ENCODE data around the gene SUPT6H. TPM values are rescaled to one million over a fixed set of nuclear protein-coding genes. Genes with fewer than 3 reads are reported as not detected.
"Not testable (repeated sequence)": the region's sequence is repeated elsewhere in the genome, so short reads cannot be mapped to it uniquely, and the experiment has no call there.

The SUPT6H gene
- total and polyA plus RNA-seq, 5 experiments from 2014 or later = 7.4 to 105 (median 22.0) TPM

- not testable (repeated sequence) for DNase-seq, H3K4me3 Mint-ChIP-seq, ATAC-seq, H3K27me3 Mint-ChIP-seq, H3K9me3 Mint-ChIP-seq
- peaks cover 15 to 56% (median 43%) of the 10 kb centered on the region in 4 donors for H3K4me1 Mint-ChIP-seq
- POLR2A ChIA-PET = interaction anchor here (1.2 kb wide), 1 partner anchor 13 kb away, joined by 6 read pairs; the partner anchor contains the start of gene BLTP2
- peak overlapping the region in 4 of 10 donors; percentile 26 to 71 (median 65) for H3K27ac Mint-ChIP-seq
- peaks cover 0 to 41% (median 18%) of the 10 kb centered on the region in 3 donors for H3K36me3 Mint-ChIP-seq
Observed at GRCh38 chr17:28658342-28658741, 3.7 kb upstream of the SUPT6H start.

- DNase-seq, POLR2A ChIA-PET, ATAC-seq, H3K27me3 Mint-ChIP-seq, H3K9me3 Mint-ChIP-seq: not testable (repeated sequence)
- Mint-ChIP-seq H3K36me3 (peaks cover 0 to 38% (median 18%) of the 10 kb centered on the region in 3 donors), H3K4me3 (peak overlapping the region in 2 of 10 donors; percentile 20 to 22), H3K4me1 (peaks cover 19 to 59% (median 48%) of the 10 kb centered on the region in 4 donors), H3K27ac (peak overlapping the region in 2 of 10 donors; percentile 62 to 71)
Observed at GRCh38 chr17:28658766-28659496, 3.1 kb upstream of the SUPT6H start.

- POLR2A ChIA-PET = interaction anchor here (4.6 kb wide), 1 partner anchor 15 kb away, joined by 62 read pairs; the partner anchor contains the start of gene BLTP2
Observed at GRCh38 chr17:28659497-28659881, 2.5 kb upstream of the SUPT6H start.

GRCh38 chr17:28662527-28662829 is 473 bp downstream of the SUPT6H start:
- Mint-ChIP-seq H3K9me3 (no peaks in the 10 kb centered on the region), H3K36me3 (peaks cover 0 to 39% (median 18%) of the 10 kb centered on the region in 3 donors), H3K27ac (peak overlapping the region; percentile 99 to 100 (median 100)), H3K4me1 (peaks cover 31 to 70% (median 66%) of the 10 kb centered on the region in 4 donors), H3K4me3 (peak overlapping the region; percentile 94 to 100 (median 100)), H3K27me3 (no peaks in the 10 kb centered on the region)
- POLR2A ChIA-PET = interaction anchor here (0.6 to 4.6 kb wide), 13 partner anchors 13 to 581 kb away, joined by 3 to 62 read pairs (median 11); partner anchors contain the start of genes BLTP2, PHF12, POLDIP2 and PROCA1
- ATAC-seq (no peak), DNase-seq (no peak)

More at GRCh38 chr17:28659497-28659881, 2.5 kb upstream of the SUPT6H start:
- H3K9me3 Mint-ChIP-seq, ATAC-seq, H3K27me3 Mint-ChIP-seq, DNase-seq: not testable (repeated sequence)
- Mint-ChIP-seq H3K36me3 (peaks cover 0 to 38% (median 18%) of the 10 kb centered on the region in 3 donors), H3K4me3 (peak overlapping the region in 6 of 10 donors; percentile 94 to 100 (median 100)), H3K27ac (peak overlapping the region in 4 of 10 donors; percentile 20 to 100 (median 69)), H3K4me1 (peaks cover 22 to 62% (median 53%) of the 10 kb centered on the region in 4 donors)

GRCh38 chr17:28663723-28664122 is 1.7 kb downstream of the SUPT6H start:
- POLR2A ChIA-PET = interaction anchor here (2.3 to 4.6 kb wide), 4 partner anchors 19 to 306 kb away, joined by 7 to 62 read pairs (median 24); partner anchors contain the start of genes BLTP2, POLDIP2, PROCA1 and RPL23A
- Mint-ChIP-seq H3K4me3 (peak overlapping the region; percentile 94 to 100 (median 100)), H3K27ac (peak overlapping the region; percentile 99 to 100 (median 100)), H3K27me3 (no peaks in the 10 kb centered on the region), H3K36me3 (peaks cover 0 to 38% (median 10%) of the 10 kb centered on the region in 3 donors), H3K4me1 (peaks cover 38 to 77% (median 74%) of the 10 kb centered on the region in 4 donors), H3K9me3 (no peaks in the 10 kb centered on the region)
- DNase-seq (no peak), ATAC-seq (no peak)

GRCh38 chr17:28665994-28666393 is 4.0 kb downstream of the SUPT6H start:
- DNase-seq (no peak), ATAC-seq (no peak)
- H3K4me1 Mint-ChIP-seq = peaks cover 36 to 71% (median 66%) of the 10 kb centered on the region in 4 donors
- H3K27me3 Mint-ChIP-seq = no peaks in the 10 kb centered on the region
- POLR2A ChIA-PET = interaction anchor here (1.1 kb wide), 1 partner anchor 20 kb away, joined by 3 read pairs; no protein-coding TSS in a partner anchor
- peak overlapping the region in 4 of 10 donors; percentile 14 to 85 (median 54) for H3K27ac Mint-ChIP-seq
- H3K4me3 Mint-ChIP-seq = peak overlapping the region in 3 of 10 donors; percentile 2 to 31 (median 30)
- no peaks in the 10 kb centered on the region for H3K9me3 Mint-ChIP-seq
- H3K36me3 Mint-ChIP-seq = peaks cover 0 to 47% (median 4%) of the 10 kb centered on the region in 3 donors

GRCh38 chr17:28667870-28668269 is 5.9 kb downstream of the SUPT6H start:
- ATAC-seq (no peak), DNase-seq (no peak)
- Mint-ChIP-seq H3K9me3 (no peaks in the 10 kb centered on the region), H3K27me3 (no peaks in the 10 kb centered on the region), H3K27ac (peak overlapping the region in 2 of 10 donors; percentile 43 to 49), H3K4me1 (peaks cover 32 to 62% (median 55%) of the 10 kb centered on the region in 4 donors), H3K4me3 (peak overlapping the region in 1 of 10 donors; percentile 19), H3K36me3 (peaks cover 0 to 66% (median 4%) of the 10 kb centered on the region in 3 donors)
- POLR2A ChIA-PET = interaction anchor here (0.9 kb wide), 1 partner anchor 43 kb away, joined by 3 read pairs; no protein-coding TSS in a partner anchor

- no peak overlapping the region for H3K4me3 Mint-ChIP-seq
- peaks cover 0 to 75% (median 20%) of the 10 kb centered on the region in 3 donors for H3K36me3 Mint-ChIP-seq
- H3K4me1 Mint-ChIP-seq = peaks cover 17 to 41% (median 35%) of the 10 kb centered on the region in 4 donors
- POLR2A ChIA-PET = no interaction called here
- DNase-seq = no peak
- H3K27me3 Mint-ChIP-seq = no peaks in the 10 kb centered on the region
- H3K9me3 Mint-ChIP-seq = no peaks in the 10 kb centered on the region
- no peak for ATAC-seq
- H3K27ac Mint-ChIP-seq = peak overlapping the region in 2 of 10 donors; percentile 12 to 68
Observed at GRCh38 chr17:28669918-28670317, 7.9 kb downstream of the SUPT6H start.

- H3K4me1 Mint-ChIP-seq = peaks cover 0 to 9% (median 3%) of the 10 kb centered on the region in 4 donors
- no peaks in the 10 kb centered on the region for H3K27me3 Mint-ChIP-seq
- no peak for ATAC-seq
- H3K4me3 Mint-ChIP-seq = no peak overlapping the region
- H3K9me3 Mint-ChIP-seq = no peaks in the 10 kb centered on the region
- no peak overlapping the region for H3K27ac Mint-ChIP-seq
- no peak for DNase-seq
- POLR2A ChIA-PET = interaction anchor here (1.9 to 2.3 kb wide), 2 partner anchors 13 to 29 kb away, joined by 4 to 9 read pairs; partner anchors contain the start of genes SDF2 and SUPT6H
- peaks cover 4 to 98% (median 42%) of the 10 kb centered on the region in 3 donors for H3K36me3 Mint-ChIP-seq
Observed at GRCh38 chr17:28675490-28675889, 13.5 kb downstream of the SUPT6H start.

GRCh38 chr17:28675980-28676379 is 14.0 kb downstream of the SUPT6H start:
- H3K4me3 Mint-ChIP-seq = no peak overlapping the region
- no peaks in the 10 kb centered on the region for H3K27me3 Mint-ChIP-seq
- no peak overlapping the region for H3K27ac Mint-ChIP-seq
- peaks cover 4 to 98% (median 41%) of the 10 kb centered on the region in 3 donors for H3K36me3 Mint-ChIP-seq
- H3K9me3 Mint-ChIP-seq = no peaks in the 10 kb centered on the region
- H3K4me1 Mint-ChIP-seq = peaks cover 0 to 6% (median 3%) of the 10 kb centered on the region in 4 donors
- ATAC-seq (no peak), DNase-seq (peak in 1 of 10 donors; percentile 7)
- POLR2A ChIA-PET = interaction anchor here (1.9 to 2.3 kb wide), 2 partner anchors 14 to 30 kb away, joined by 4 to 9 read pairs; partner anchors contain the start of genes SDF2 and SUPT6H

- no peak for DNase-seq
- POLR2A ChIA-PET = no interaction called here
- Mint-ChIP-seq H3K36me3 (peaks cover 8 to 96% (median 38%) of the 10 kb centered on the region in 3 donors), H3K4me3 (no peak overlapping the region), H3K27ac (no peak overlapping the region), H3K9me3 (no peaks in the 10 kb centered on the region), H3K27me3 (no peaks in the 10 kb centered on the region), H3K4me1 (no peaks in the 10 kb centered on the region)
- no peak for ATAC-seq
Observed at GRCh38 chr17:28682655-28683054, 20.6 kb downstream of the SUPT6H start.

- H3K36me3 Mint-ChIP-seq = peaks cover 19 to 98% (median 47%) of the 10 kb centered on the region in 3 donors
- no peaks in the 10 kb centered on the region for H3K27me3 Mint-ChIP-seq
- POLR2A ChIA-PET = no interaction called here
- ATAC-seq (no peak), DNase-seq (no peak)
- no peaks in the 10 kb centered on the region for H3K4me1 Mint-ChIP-seq
- peak overlapping the region in 1 of 10 donors; percentile 63 for H3K27ac Mint-ChIP-seq
- H3K4me3 Mint-ChIP-seq = no peak overlapping the region
- H3K9me3 Mint-ChIP-seq = no peaks in the 10 kb centered on the region
Observed at GRCh38 chr17:28684963-28685362, 23.0 kb downstream of the SUPT6H start.

Data from naive thymus-derived CD8-positive, alpha-beta T cell (primary cell).